GM18909 (cell line): ENCODE data around the gene QSOX1.

Experiments used
- ATAC-seq: cut with Tn5 transposase; IDR thresholded peaks from one replicate; pipeline ENCODE4 v1.9.1; 2021; ENCODE audit warnings: mild to moderate bottlenecking; ENCODE audit not compliant: unreplicated experiment, poor library complexity

Gene QSOX1

DNA sequence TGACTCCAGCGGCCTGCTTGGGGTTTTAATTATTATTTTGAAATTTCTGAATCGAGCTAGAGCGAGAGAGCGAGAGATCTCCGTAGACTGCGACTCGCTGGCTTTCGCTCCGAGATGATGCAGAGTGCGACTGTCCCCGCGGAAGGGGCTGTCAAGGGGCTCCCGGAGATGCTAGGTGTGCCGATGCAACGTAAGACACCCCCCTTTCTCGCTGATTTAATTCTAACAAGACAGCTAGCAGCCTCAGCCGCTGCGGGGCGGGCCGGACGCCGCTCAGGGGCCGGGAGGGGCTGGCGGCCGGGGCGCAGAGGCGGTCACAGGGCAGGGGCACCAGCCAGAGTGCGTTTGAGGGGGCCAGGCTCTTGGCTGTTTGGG lies 75.7 kb downstream of the QSOX1 start:
- no peak for ATAC-seq

DNA sequence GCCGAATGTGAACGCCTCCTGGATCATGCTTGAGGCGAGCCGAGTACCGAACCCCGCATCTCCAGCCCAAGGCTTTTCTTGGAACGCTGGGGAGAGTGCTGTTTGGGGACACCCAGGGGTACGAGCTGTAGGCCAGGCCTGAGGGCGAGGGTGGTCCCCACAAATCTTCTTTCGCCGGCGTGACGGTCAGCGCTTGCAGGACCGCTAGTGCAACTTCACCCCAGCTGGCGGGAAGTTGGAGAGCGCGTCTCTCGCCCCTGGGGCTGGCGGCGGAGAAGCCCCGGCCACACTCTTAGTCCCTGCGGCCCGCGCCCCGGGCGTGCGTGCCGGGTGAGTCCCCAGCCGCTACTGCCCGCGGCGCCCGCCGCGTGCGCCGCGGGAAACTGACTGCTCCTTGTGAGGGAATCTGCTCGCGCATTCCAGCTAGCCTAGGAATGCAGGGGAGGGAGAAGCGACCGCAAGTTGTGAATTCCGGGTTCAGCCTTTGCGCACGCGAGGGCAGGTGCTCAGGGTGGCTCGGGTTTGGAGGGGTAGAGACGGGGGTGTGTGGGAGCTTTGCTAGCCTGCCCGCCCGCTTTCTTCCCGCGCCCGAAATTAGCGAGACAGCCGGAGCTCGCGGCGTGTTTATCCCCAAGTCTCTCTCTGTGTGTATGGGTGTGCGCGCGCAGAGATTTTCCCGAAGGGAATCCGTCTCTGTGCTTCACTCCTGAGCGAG lies 76.3 kb downstream of the QSOX1 start:
- no peak for ATAC-seq

DNA sequence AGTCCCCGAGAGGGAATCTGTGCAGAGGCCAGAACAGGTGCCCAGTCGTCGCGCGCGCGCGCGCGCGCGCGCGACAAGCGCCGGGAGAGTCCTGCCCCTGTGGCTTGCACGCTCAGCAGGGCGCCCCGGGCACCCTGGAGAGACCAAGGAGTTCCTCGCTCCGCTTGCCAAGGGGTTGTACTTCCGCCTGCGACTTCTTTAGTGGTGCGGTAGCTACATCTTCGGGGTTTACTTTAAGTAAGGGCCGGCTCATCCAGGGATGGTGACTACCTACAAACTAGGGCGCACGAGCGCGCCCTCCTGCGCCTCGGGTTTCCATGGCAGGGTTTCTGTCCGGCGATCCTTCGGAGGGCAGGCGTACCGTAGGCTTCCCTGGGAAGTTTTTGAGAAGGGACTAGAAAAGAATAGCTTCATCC lies 76.8 kb downstream of the QSOX1 start:
- peak; percentile 37 for ATAC-seq

DNA sequence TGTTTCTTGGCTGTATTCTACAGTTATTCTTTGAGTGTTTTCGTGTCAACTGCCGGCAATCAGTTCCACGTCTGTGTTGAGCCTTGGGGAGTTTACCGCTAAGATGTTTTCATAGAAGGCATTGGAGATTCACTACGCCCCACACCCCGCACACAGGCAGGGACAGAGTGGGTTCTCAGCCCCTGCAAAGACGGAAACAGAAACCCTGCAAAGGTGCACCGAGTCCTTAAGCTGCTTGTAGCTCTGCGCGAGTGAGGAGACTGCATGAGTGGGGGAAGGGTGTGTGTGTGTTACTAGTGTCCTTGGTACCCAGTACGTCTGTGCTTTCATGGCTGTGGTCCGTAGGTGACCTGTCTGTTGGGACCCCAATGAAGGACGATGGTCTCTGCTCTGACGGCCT lies 77.3 kb downstream of the QSOX1 start:
- ATAC-seq, result no peak

DNA sequence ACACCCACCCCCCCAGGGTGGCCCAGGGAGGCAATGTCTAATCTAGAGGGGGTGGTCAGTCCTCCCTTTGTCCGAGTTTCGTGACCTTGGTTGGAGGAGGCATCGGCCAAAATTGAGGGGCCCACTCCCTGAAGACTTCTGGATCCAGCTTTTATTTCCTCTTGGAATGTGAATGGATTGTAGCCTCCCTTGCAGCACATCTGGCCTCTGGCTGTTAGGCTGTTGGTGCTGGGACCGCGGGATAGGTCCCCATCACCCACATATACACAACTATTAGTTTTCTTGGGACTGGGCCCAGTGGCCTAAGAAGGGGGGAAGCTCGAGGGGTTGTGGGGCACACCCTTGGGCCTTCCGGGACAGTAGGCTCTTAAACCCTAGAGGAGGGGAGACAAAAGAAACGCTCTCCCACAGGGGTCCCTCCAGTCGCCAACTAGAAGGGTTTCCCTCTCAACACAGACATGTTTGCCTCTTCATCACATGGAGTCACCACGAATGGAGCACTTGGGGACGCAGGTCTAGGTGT lies 77.9 kb downstream of the QSOX1 start:
- ATAC-seq, result no peak

DNA sequence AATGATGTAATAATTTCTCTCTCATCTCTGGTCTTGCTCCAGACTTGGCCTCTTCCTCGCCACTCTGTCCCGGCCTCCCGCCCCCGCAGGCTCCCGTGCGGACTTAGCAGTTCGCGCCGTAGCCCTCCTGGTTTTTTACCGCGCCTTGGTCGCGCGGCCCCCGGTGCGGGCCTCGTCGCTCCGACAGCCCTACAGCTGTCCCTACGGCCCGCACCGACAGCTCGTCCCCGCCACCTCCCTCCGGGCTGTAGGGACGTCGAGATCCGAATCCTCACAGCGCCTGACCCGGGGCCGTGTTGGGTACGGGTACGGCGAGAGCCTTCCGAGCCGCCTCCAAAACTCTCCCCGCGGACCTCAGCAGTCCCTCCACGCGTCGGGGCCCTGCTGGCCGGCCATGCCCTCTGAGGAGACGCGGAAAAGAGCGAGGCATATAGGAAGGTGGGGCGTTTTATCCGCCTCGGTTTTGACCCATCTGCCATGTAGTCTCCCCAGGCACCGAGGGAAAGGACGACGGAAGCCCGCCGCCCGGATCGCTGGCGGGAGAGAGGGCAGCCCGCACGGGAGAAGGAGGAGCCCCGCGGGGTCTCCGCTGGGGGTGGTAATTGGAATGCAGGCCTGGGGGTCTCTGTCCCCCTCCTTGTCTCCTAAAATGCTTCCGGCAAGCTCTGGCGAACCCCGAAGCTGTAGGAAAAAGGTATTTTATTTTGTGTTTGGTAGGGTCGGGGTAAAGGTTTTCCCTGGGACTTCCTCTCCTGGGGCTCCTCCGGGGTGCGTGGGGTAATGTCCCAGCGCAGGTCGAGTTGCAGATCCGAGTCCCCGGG lies 78.7 kb downstream of the QSOX1 start:
- no peak for ATAC-seq

DNA sequence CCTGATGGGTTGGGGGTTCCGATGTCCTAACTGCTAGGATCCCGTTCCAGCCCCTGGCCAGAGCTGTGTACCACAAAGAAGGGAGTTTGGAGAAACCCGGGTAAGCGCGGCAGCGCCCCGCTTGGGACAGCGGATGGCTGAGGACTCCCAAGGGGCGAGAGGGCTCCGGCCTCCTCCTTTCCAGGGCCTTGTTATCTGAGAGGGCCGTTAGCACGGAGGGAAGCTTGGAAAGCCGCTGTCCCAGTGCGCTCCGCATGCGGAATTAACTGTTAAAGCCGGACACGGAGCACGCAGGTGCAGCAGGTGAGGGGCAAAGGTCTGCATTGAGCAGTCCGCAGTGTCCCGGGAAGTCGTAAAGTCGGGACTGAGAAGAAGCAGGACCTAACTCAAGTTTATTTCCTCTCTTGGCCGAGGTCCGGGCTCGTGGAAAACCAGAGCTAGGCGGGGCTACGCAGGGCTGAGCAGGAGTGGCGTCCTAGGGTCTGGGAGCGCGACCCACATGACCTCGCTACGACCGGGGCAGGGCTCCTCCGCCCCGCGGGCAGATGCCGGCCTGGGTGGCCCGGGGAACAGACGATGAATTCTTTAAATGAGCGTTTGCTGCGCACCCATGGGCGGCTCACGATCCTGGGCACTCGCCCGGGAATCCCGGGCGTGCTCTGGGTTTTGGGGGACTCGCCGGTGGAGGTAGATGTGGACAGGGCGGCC lies 79.9 kb downstream of the QSOX1 start:
- ATAC-seq, result no peak

DNA sequence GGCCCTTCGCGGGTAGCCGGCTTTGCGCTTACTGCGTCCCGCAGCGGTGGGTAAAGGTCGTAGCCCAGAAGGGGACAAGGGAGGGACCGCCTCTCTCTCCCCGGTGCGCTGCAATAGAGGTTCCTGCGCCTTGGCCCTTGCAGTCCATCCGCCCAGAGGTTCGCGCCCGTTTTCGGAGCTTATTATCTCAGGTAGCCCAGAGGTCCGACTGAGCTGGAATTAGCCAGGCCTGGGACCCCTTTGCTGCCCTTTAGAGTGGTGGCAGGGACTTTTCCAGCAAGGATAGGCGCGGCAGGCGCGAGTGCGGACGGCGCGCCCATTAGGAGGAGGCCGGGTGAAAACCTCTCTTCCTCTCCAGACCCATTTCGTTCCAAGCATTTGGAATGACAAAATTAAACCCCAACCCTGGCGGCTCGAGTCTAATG lies 80.4 kb downstream of the QSOX1 start:
- ATAC-seq, result no peak

DNA sequence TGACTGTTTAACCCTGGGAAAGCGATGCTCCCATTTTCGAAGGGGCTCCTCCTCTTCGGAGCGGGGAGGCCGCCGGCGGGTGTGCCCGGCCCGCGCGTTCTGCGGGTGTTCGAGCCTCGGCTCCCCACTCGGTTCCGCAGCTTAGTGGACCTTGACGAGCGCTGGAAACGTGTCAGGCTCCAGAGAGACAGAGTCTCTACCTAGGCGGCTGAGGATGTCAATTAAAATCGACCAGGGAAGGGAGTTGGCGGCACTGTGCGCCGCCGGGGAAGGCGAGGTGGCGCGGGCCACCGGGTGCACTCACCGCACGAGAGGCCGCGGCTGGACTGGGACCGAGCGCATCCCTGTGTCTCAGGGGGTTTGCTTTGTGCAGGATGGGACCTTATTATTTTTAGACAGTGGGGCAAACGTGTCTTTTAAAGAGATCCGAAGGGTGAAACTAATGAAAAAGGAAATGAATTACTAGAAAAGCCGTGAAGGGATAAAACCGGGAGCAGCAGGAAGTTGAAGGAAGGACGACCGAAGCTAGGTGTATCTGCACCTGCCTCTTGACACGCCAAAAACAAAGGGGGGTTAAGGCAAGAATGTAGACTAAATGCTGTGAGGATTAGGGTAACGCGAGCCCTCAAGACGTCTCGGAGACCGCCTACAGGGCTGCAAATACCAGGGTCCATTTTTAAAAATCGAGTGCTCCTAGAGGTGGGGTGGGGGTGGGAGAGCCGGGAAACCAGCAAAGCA lies 81.0 kb downstream of the QSOX1 start:
- no peak for ATAC-seq

DNA sequence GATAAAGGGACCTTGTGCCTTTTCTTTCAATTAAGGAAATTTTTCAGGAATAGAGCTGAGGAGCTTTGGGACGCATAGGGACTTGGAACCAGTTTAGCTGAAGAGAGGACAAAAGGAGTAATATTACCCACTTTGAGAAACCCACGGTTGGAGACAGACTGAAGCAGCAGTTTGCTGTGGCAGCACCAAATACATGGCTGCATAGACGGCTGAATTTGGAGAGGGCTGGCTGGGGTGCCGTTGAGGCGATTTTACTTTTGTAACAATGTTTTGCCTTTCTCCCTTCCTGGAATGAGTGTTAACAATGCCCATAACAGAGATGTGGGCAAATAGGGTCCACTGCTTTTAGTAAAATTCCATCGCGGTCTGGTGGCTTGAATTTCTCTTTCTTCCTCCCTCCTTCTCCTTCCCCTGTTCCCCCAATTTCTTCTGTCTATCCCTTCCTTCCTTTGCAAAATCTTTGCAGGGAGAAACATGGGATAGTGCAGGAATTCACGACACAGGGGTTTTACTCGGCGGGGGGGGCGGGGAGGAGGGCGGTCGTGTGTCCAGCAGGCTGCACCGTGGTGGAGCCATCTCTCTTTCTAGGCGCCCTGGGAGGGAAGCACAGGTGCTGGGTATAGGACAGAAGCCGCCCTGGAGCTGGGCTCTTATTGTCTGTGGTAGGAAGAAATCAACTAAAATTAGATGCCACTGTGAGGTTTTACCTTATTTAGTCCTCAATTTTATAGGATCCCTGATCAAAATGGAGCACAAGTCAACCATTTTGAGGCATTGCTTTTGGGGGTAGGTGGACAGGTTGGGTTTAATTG lies 82.2 kb downstream of the QSOX1 start:
- ATAC-seq, result no peak

DNA sequence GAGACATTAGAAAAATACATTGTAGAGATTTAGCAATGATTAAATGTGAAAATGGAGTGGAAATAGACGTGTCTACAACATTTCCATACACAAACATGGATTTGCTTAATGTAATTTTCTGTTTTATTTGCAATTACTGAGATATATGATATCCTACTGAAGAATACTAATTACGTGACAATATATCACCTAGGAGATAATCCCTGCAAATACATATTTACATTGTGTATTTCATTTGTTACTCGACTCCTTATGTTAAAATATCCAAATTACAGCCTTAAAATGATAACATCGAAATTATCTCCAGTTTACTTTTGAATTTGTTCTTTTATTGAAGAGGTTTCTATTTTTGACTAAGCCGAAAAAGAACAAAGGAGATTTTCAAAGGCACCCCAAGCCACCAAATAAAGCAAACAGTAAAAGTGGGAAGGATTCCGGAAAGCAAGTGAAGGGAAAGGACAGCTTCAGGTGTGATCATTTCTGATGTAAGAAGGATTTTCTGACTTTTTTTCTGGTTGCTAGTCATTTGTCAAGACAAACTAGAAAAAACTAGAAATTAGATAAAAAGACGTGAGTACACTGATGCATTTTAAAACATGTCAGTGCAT lies 83.3 kb downstream of the QSOX1 start:
- no peak for ATAC-seq

DNA sequence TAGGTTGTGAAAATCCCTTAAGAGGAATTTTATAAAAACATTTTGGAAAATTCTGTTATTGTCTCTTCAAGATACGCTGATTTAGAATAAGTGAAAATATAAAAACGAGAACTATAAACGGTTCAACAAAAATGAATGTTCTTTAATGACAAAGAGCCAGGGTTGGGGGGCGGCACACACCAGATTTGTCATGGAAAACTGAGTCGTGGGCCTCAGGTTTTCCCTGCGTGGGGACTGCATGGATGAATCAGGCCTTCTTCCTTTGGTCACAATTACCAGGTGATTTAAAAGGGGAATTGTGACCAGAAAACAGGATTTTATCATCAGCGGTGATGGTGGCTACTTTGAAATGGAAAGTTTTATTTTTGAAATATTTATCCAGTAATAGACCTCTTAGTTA lies 84.0 kb downstream of the QSOX1 start:
- ATAC-seq, result no peak

DNA sequence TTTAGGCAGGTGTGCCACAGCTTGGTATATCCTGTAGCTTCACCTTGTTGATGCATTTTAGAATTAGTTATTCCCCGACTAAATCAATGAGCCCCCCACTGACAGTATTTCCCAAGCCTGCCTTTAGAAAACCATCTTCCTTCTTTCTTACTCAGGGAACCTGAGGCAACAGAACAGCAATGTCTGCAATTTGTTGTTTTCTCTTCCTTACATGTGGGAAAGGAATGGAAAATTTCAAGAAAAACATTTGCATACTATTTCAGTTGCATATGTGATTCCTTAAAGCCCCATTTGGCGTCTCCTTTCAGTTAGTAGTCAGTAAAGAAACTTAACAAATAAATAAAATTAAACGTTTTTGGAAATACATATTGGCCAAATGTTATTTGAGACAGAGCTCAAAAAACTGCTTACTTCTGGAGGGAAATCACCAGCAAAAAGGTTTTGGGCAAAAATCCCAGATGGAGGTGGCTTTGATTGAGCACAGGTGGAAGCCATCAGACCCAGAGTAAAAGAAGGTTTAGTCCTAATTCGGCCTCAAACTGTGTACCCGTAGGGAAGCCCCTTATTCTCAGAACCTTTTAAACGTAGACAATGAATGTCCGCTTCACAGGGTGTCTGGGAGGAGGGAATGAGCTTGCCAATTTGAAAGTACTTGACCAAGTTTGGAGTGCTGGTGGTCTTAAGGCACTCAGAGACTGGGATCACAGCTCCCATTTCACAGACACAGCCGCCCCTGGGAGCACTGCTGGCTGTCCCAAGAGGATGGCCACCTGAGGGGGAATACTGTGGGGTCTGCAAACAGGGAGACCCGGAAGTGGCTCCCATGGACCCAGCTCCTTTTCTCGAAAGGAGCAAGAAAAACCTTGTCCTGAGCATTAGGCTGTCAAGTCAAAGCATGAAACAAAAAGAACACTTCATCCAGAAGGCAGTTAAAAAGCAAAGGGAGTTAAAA lies 84.8 kb downstream of the QSOX1 start:
- ATAC-seq, result no peak

DNA sequence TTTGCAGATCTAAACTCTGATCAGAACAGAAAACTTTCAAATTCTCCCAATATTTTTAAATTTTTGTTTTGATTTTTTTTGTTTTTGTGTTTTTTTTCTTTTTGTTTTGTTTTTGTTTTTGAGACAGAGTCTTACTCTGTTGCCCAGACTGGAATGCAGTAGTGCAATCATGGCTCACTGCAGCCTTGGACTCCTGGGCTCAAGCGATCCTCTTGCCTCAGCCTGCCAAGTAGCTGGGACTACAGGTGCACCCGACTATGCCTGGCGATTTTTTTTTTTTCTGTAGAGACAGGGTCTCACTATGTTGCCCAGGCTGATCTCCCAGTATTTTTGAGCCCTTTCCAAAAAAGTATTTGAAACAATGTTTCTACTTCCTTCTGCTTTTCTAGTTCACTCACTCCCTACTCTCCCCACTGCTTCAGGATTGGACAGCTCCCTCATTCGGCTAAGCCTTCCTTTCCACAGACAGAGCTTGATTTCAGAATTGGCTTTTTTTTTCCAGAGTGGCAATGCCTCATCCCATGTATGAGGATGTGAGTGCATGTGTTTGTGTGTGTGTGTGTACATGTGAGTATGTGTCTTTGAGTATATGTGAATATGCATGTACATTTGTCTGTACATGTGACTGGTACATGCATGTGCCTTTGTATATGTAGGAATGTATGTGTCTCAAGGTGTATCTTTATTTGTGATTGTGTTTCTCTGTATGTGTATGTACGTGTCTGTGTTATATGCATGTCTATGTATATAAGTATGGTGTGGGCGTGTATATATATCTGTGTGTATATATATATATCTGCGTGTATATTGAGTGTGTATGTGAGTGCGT lies 87.3 kb downstream of the QSOX1 start:
- ATAC-seq, result no peak

DNA sequence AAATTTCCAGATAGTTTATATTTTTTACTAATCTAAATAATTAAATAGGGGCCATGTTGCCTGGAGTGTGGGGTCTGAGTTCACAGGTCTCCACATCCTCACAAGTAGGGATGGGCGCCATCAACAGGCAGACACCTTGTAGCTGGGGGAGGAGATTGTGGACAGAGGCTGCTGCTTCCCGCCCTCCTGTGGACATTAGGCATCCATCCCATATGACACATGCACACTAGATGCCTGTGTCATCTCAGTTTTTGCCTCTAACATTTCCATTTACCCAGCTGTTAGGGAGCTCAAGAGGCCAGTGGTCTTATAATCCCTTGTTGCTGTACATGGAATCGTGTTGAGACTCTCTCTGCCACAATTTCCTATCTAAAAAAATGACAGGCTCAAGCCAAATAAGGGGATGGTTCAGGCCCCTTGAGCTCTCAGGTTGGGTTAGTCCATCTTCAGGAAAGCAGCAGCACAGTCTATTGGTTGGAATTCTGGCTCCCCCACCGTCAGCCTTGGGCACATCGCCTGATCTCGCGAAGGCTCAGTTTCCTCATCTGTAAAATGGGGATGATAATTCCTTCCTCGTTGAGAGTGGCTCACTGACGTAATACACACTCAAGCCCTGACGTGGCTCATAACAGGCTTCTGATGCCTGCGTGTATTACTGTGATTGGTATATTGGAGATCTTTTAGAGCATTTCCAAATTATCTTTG lies 89.0 kb downstream of the QSOX1 start:
- ATAC-seq, result no peak

DNA sequence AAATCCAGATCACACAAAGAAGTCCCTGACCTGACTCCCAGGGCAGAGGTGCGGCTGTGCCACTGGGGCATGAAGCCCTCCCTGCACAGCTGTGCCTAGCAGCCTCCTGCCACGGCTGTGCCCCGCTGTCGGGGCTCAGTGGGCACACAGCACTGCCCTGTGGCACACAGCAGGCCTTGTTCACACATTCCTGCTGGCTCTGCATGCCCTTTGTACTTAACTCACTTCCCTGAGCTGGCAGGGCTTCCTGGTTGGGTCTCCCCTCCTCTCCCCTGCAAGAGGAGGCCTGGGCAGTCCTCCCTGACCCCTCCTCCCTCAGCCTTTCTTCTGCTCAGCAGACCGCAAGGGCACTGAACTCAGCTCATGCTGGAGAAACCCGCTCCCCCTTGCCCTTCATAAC lies 90.2 kb downstream of the QSOX1 start:
- no peak for ATAC-seq

DNA sequence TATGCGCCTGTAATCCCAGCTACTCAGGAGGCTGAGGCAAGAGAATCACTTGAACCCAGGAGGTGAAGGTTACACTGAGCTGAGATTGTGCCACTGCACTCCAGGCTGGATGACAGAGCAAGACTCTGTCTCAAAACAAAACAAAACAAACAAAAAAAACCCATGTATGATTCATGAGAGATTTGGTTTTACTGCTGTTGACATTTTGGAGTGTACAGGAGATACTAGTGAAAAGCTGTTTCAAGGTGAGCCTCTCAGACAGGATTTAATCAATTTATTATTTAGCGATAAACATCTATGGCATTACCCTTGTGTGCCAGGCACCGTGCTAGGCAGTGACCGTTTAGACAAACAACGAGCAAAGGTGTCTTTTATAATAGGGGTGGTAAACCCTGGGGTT lies 91.9 kb downstream of the QSOX1 start:
- no peak for ATAC-seq
